H1 (cell line): ENCODE measurements around the gene ATP5MC2. TPM values are rescaled to one million over a fixed set of nuclear protein-coding genes. Genes with fewer than 3 reads are reported as not detected.

Experiments used
- CTCF ChIA-PET: fragments of 300-600 bp; sonication (Branson Sonifier 250); formaldehyde crosslinking; loops from one replicate; lab custom pipeline; 2021; ENCODE audit not compliant: partially characterized antibody; lab: Charles Lee
- POLR2A ChIA-PET: fragments of 300-600 bp; sonication (Branson Sonifier 250); formaldehyde crosslinking; loops from one replicate; lab custom pipeline; 2021; ENCODE audit warnings: inconsistent platforms; ENCODE audit not compliant: partially characterized antibody; lab: Charles Lee
- DNase-seq, 2 experiments: peaks; one replicate each; pipeline versions ENCODE4 v3.0.0 to v3.0.0-alpha.2; 2010 to 2022; ENCODE audit warnings: low spot score in 2 of 2, low read depth in 1 of 2, mixed read lengths in 1 of 2
- FAIRE-seq: peaks from 2 replicates; lab custom pipeline; 2011; peaks lifted over from hg19 to GRCh38; lab: Jason Lieb, UNC
- H2AFZ ChIP-seq: 2 replicates; pipeline ENCODE4 v1.8.1; 2012; ENCODE audit warnings: low read length, inconsistent platforms
- H2AK5ac ChIP-seq: 2 replicates; pipeline ENCODE4 v1.6.1; 2013; ENCODE audit warnings: low read depth, low read length
- H2BK120ac ChIP-seq: replicated peaks from 2 replicates; pipeline ENCODE3; 2013; ENCODE audit warnings: low read depth, low read length, inconsistent platforms
- H2BK12ac ChIP-seq: 2 replicates; pipeline ENCODE4 v1.6.1; 2013; ENCODE audit warnings: low read depth, low read length
- H2BK15ac ChIP-seq: 2 replicates; pipeline ENCODE4 v1.6.1; 2013; ENCODE audit warnings: low read length
- H2BK20ac ChIP-seq: 2 replicates; pipeline ENCODE4 v1.6.1; 2013; ENCODE audit warnings: low read length
- H2BK5ac ChIP-seq: 2 replicates; pipeline ENCODE4 v1.6.1; 2013; ENCODE audit warnings: low read depth, low read length
- H3K14ac ChIP-seq: 2 replicates; pipeline ENCODE4 v1.6.1; 2013; ENCODE audit warnings: inconsistent platforms; ENCODE audit not compliant: insufficient read length
- H3K18ac ChIP-seq: 2 replicates; pipeline ENCODE4 v1.6.1; 2013; ENCODE audit warnings: low read length; ENCODE audit errors: extremely low read depth
- H3K23ac ChIP-seq: 2 replicates; pipeline ENCODE4 v1.6.1; 2013; ENCODE audit warnings: inconsistent platforms; ENCODE audit not compliant: insufficient read length
- H3K23me2 ChIP-seq: 2 replicates; pipeline ENCODE4 v1.6.1; 2013; ENCODE audit warnings: low read depth, low read length
- H3K27ac ChIP-seq: 2 replicates; pipeline ENCODE4 v1.6.1; 2011; ENCODE audit warnings: low read depth, low read length, inconsistent platforms
- H3K27me3 ChIP-seq, 4 experiments: replicated peaks in 1 of 4; 1 replicate in 1 of 4; 2 replicates in 3 of 4; pipeline versions ENCODE4 v1.6.1 to v1.8.1; 2011 to 2013; ENCODE audit warnings: low read length in 3 of 4, mild to moderate bottlenecking in 3 of 4, inconsistent platforms in 2 of 4, mixed read lengths in 2 of 4, moderate library complexity in 1 of 4; ENCODE audit not compliant: control insufficient read depth in 3 of 4, insufficient read depth in 3 of 4; ENCODE audit errors: extremely low read depth in 1 of 4
- H3K36me3 ChIP-seq, 4 experiments: 2 replicates each; pipeline versions ENCODE4 v1.6.1 to v1.8.1; 2011 to 2013; ENCODE audit warnings: mild to moderate bottlenecking in 4 of 4, low read length in 3 of 4, moderate library complexity in 2 of 4, control low read depth in 1 of 4, inconsistent platforms in 1 of 4; ENCODE audit not compliant: insufficient read depth in 4 of 4, control insufficient read depth in 2 of 4
- H3K4ac ChIP-seq: replicated peaks from 2 replicates; pipeline ENCODE3; 2013; ENCODE audit warnings: low read length, low read depth, mixed read lengths, inconsistent platforms; ENCODE audit not compliant: insufficient read length
- H3K4me1 ChIP-seq, 4 experiments: replicated peaks in 1 of 4; 1 replicate in 1 of 4; 2 replicates in 3 of 4; pipeline versions ENCODE4 v1.6.1 to v1.8.1; 2011 to 2013; ENCODE audit warnings: low read length in 3 of 4, inconsistent platforms in 2 of 4, mixed read lengths in 1 of 4; ENCODE audit not compliant: insufficient read depth in 4 of 4, control insufficient read depth in 3 of 4
- H3K4me2 ChIP-seq, 2 experiments: 2 replicates each; pipeline versions ENCODE4 v1.6.1 to v1.8.1; 2011 to 2013; ENCODE audit warnings: low read depth in 2 of 2, low read length in 2 of 2, control low read depth in 1 of 2, inconsistent platforms in 1 of 2, mild to moderate bottlenecking in 1 of 2; ENCODE audit not compliant: insufficient read depth in 1 of 2
- H3K4me3 ChIP-seq, 4 experiments: fragments of 200-600, 300-600 bp in 1 of 4; sonication (generic), shearing (Covaris generic), sonication (Bioruptor Twin) in 1 of 4; 2 replicates each; pipeline versions ENCODE4 v1.5.1 to v1.8.1; 2011 to 2016; ENCODE audit warnings: low read length in 4 of 4, low read depth in 3 of 4, control low read depth in 2 of 4, inconsistent platforms in 2 of 4, mild to moderate bottlenecking in 2 of 4, mixed read lengths in 1 of 4, moderate library complexity in 1 of 4; ENCODE audit not compliant: insufficient read depth in 2 of 4; ENCODE audit errors: extremely low read depth in 1 of 4
- H3K56ac ChIP-seq: replicated peaks from 2 replicates; pipeline ENCODE3; 2013; ENCODE audit warnings: low read depth, mild to moderate bottlenecking, mixed read lengths, low read length, inconsistent platforms; ENCODE audit not compliant: insufficient read length
- H3K79me1 ChIP-seq: 2 replicates; pipeline ENCODE4 v1.6.1; 2013; ENCODE audit warnings: low read depth, low read length, control low read depth
- H3K79me2 ChIP-seq, 2 experiments: 2 replicates each; pipeline versions ENCODE4 v1.6.1 to v1.8.1; 2012 to 2013; ENCODE audit warnings: low read length in 2 of 2, mild to moderate bottlenecking in 2 of 2, inconsistent platforms in 1 of 2; ENCODE audit not compliant: insufficient read depth in 2 of 2, control insufficient read depth in 1 of 2
- H3K9ac ChIP-seq, 4 experiments: replicated peaks in 1 of 4; 1 replicate in 1 of 4; 2 replicates in 3 of 4; pipeline versions ENCODE4 v1.6.1 to v1.8.1; 2011 to 2013; ENCODE audit warnings: low read depth in 3 of 4, low read length in 3 of 4, control low read depth in 2 of 4, mild to moderate bottlenecking in 2 of 4, moderate library complexity in 2 of 4, inconsistent platforms in 1 of 4; ENCODE audit errors: extremely low read depth in 1 of 4
- H3K9me3 ChIP-seq, 2 experiments: 2 replicates each; pipeline versions ENCODE4 v1.6.1 to v1.8.1; 2012 to 2013; ENCODE audit warnings: mild to moderate bottlenecking in 2 of 2, moderate library complexity in 2 of 2, control low read depth in 1 of 2, inconsistent platforms in 1 of 2, low read depth in 1 of 2, low read length in 1 of 2, mixed read lengths in 1 of 2; ENCODE audit not compliant: insufficient read depth in 2 of 2
- H4K20me1 ChIP-seq, 2 experiments: replicated peaks in 1 of 2; 2 replicates each; pipeline versions ENCODE3 to v1.8.1; 2011 to 2013; ENCODE audit warnings: inconsistent platforms in 2 of 2, low read length in 2 of 2, mild to moderate bottlenecking in 1 of 2; ENCODE audit not compliant: insufficient read depth in 2 of 2, control insufficient read depth in 1 of 2
- H4K5ac ChIP-seq: 2 replicates; pipeline ENCODE4 v1.6.1; 2013; ENCODE audit warnings: low read length, low read depth, mixed read lengths, inconsistent platforms; ENCODE audit not compliant: insufficient read length
- H4K8ac ChIP-seq: 2 replicates; pipeline ENCODE4 v1.8.0; 2013; ENCODE audit warnings: mild to moderate bottlenecking, moderate library complexity, low read length, inconsistent platforms; ENCODE audit not compliant: insufficient read depth; ENCODE audit errors: extremely low read depth
- H4K91ac ChIP-seq: replicated peaks from 2 replicates; pipeline ENCODE3; 2013; ENCODE audit warnings: low read length, mixed read lengths, inconsistent platforms; ENCODE audit not compliant: insufficient read length
- KDM4A ChIP-seq: IDR thresholded peaks from one replicate; pipeline ENCODE4 v1.7.1; 2012; ENCODE audit warnings: low read depth, mild to moderate bottlenecking, moderate library complexity, low read length, inconsistent platforms; ENCODE audit not compliant: severe bottlenecking
- POU5F1 ChIP-seq: IDR thresholded peaks from 2 replicates; pipeline ENCODE4 v1.6.1; 2011; ENCODE audit warnings: low read depth, mild to moderate bottlenecking, low read length, moderate library complexity
- SRF ChIP-seq: IDR thresholded peaks from 2 replicates; pipeline ENCODE4 v1.6.1; 2011; ENCODE audit warnings: mild to moderate bottlenecking, low read depth, low read length, moderate library complexity
- WGBS, 2 experiments: shearing (Covaris generic) in 1 of 2; methylation state at CpG; one replicate each; pipeline versions ENCODE4 v1.1.6 to v1.1.7; 2013 to 2015; ENCODE audit warnings: low lambda C conversion rate in 2 of 2, mixed read lengths in 2 of 2, inconsistent platforms in 1 of 2, low coverage in 1 of 2, missing lambda C conversion rate in 1 of 2; ENCODE audit not compliant: insufficient replicate concordance in 2 of 2, insufficient coverage in 1 of 2, insufficient read length in 1 of 2; ENCODE audit errors: extremely low coverage in 1 of 2, missing lambda C conversion rate in 1 of 2; 5-methylcytosine and 5-hydroxymethylcytosine counted together
- polyA plus RNA-seq, 7 experiments: library from polyadenylated mRNA; depleted of rRNA in 3 of 7; stranded (reverse) in 5 of 7; unstranded in 2 of 7; fragments of >200 nt in 5 of 7; fragments of 200-250 nt in 2 of 7; gene quantifications; 1 replicate in 5 of 7; 2 replicates in 1 of 7; 4 replicates in 1 of 7; pipeline versions ENCODE4 v1.2.1 to v1.2.3, GENCODE V29; 2011 to 2013; ENCODE audit warnings: missing spikeins in 2 of 7, mixed read lengths in 2 of 7
- total RNA-seq: library from RNA; stranded (reverse); fragmentation: NEBNext Ultra II Directional; extraction: Animal tissue kit (Norgen Biotek cat#: 25700); gene quantifications from 2 replicates; pipeline ENCODE4 v1.2.1, GENCODE V29; 2021

Gene ATP5MC2
- total and polyA plus RNA-seq, 2 of the 8 experiments (the other 6 are each of a cell fraction or from before 2014, with no cell fraction given) = 408 to 952 TPM

GRCh38 chr12:53623548-53624385, 52.1 kb downstream of the ATP5MC2 start:
- CTCF ChIA-PET = interaction anchor here (0.6 to 2.0 kb wide), 11 partner anchors 9 to 342 kb away, joined by 3 to 10 read pairs (median 4); partner anchors contain the start of gene ATP5MC2
- H3K18ac ChIP-seq = no peak overlapping the region
- FAIRE-seq (no peak), DNase-seq (no peak)
- H2BK20ac ChIP-seq = no peak overlapping the region
- H2BK15ac ChIP-seq = no peak overlapping the region
- no peak overlapping the region; a peak in 1 of 4 replicates for H3K4me2 ChIP-seq
- H4K5ac ChIP-seq = no peak overlapping the region
- H3K79me2 ChIP-seq = peaks cover 0 to 36% of the 10 kb centered on the region in 2 experiments; a peak in 2 of 4 replicates
- TF ChIP-seq POU5F1 (no peak), SRF (no peak), KDM4A (no peak)
- no peak overlapping the region for H3K56ac ChIP-seq
- no peak overlapping the region for H3K14ac ChIP-seq
- no peak overlapping the region for H2AFZ ChIP-seq
- H2BK12ac ChIP-seq = no peak overlapping the region
- H2BK120ac ChIP-seq = no peak overlapping the region
- H3K4ac ChIP-seq = no peak overlapping the region
- H3K27me3 ChIP-seq = no peaks in the 10 kb centered on the region
- H3K9me3 ChIP-seq = no peaks in the 10 kb centered on the region
- POLR2A ChIA-PET = interaction anchor here (0.8 to 10.4 kb wide), 5 partner anchors 10 to 104 kb away, joined by 3 to 53 read pairs (median 3); partner anchors contain the start of genes ATP5MC2 and CALCOCO1
- WGBS, 2 experiments = 87% methylated on average over 7 of the region's 7 CpGs; no CpG with 5 or more reads in 1 of the 2 experiments
- peak overlapping the region in 1 of 4 experiments; percentile 1; a peak in 1 of 7 replicates for H3K9ac ChIP-seq
- no peak overlapping the region for H4K91ac ChIP-seq
- H3K36me3 ChIP-seq = no peaks in the 10 kb centered on the region
- peaks cover 3% of the 10 kb centered on the region; the same call in 1 of the 2 replicates for H3K79me1 ChIP-seq
- peaks cover 0 to 7% (median 3%) of the 10 kb centered on the region in 4 experiments; a peak in 4 of 7 replicates for H3K4me1 ChIP-seq
- no peak overlapping the region for H3K23ac ChIP-seq
- no peak overlapping the region for H3K4me3 ChIP-seq
- H3K23me2 ChIP-seq = peaks cover 2% of the 10 kb centered on the region; the same call in 1 of the 2 replicates
- no peak overlapping the region for H3K27ac ChIP-seq
- no peaks in the 10 kb centered on the region for H4K20me1 ChIP-seq
- H4K8ac ChIP-seq = no peak overlapping the region
- no peak overlapping the region for H2BK5ac ChIP-seq
- H2AK5ac ChIP-seq = no peak overlapping the region
